SK-N-SH treated with all-trans-retinoic acid at 6 μM for 48 hours (cell line): ENCODE data around the gene CALN1.

Experiments used
- ATAC-seq: fragments of 200-7000 bp; cut with Tn5 transposase; 3 replicates; pipeline ENCODE4 v1.9.1; 2020; ENCODE audit warnings: mild to moderate bottlenecking, moderate library complexity
- ARNTL ChIP-seq: fragments of 450-650 bp; formaldehyde crosslinking; IDR thresholded peaks from 2 replicates; pipeline ENCODE4 v1.5.0; 2020; ENCODE audit warnings: low read depth, mild to moderate bottlenecking, moderate library complexity, borderline replicate concordance
- BACH2 ChIP-seq: fragments of 250-450 bp; sonication (Bioruptor Pico); IDR thresholded peaks from 2 replicates; pipeline ENCODE4 v1.9.0; 2021; ENCODE audit warnings: mild to moderate bottlenecking, borderline replicate concordance
- CREB5 ChIP-seq: fragments of 250-450 bp; sonication (Bioruptor Pico); IDR thresholded peaks from 2 replicates; pipeline ENCODE4 v1.5.1; 2020; ENCODE audit warnings: low read depth, mild to moderate bottlenecking, moderate library complexity
- CSDC2 ChIP-seq: fragments of 250-450 bp; sonication (Bioruptor Pico); IDR thresholded peaks from 2 replicates; pipeline ENCODE4 v1.5.0; 2020; ENCODE audit warnings: mild to moderate bottlenecking, moderate library complexity
- CSRNP3 ChIP-seq: fragments of 250-450 bp; sonication (Bioruptor Pico); IDR thresholded peaks from 2 replicates; pipeline ENCODE4 v1.5.1; 2021; ENCODE audit warnings: mild to moderate bottlenecking, moderate library complexity
- ESRRG ChIP-seq: fragments of 250-450 bp; sonication (Bioruptor Pico); IDR thresholded peaks from 2 replicates; pipeline ENCODE4 v1.6.1; 2021; ENCODE audit warnings: mild to moderate bottlenecking
- GLIS3 ChIP-seq: fragments of 250-450 bp; sonication (Bioruptor Pico); IDR thresholded peaks from 2 replicates; pipeline ENCODE4 v1.5.0; 2020; ENCODE audit warnings: mild to moderate bottlenecking, moderate library complexity
- ISL1 ChIP-seq: fragments of 250-450 bp; sonication (Bioruptor Pico); IDR thresholded peaks from 2 replicates; pipeline ENCODE4 v2.1.2; 2022; ENCODE audit warnings: mild to moderate bottlenecking, moderate library complexity
- OSR1 ChIP-seq: fragments of 250-450 bp; sonication (Bioruptor Pico); IDR thresholded peaks from 2 replicates; pipeline ENCODE4 v1.8.0; 2022; ENCODE audit warnings: moderate library complexity, mild to moderate bottlenecking, inconsistent platforms
- PATZ1 ChIP-seq: fragments of 250-450 bp; sonication (Bioruptor Pico); IDR thresholded peaks from 2 replicates; pipeline ENCODE4 v1.8.0; 2020; ENCODE audit warnings: mild to moderate bottlenecking, moderate library complexity, borderline replicate concordance
- POU6F1 ChIP-seq: fragments of 250-450 bp; sonication (Bioruptor Pico); IDR thresholded peaks from 2 replicates; pipeline ENCODE4 v1.8.0; 2021; ENCODE audit warnings: low read depth, mild to moderate bottlenecking, moderate library complexity, borderline replicate concordance
- PPARA ChIP-seq: fragments of 250-450 bp; sonication (Bioruptor Pico); IDR thresholded peaks from 2 replicates; pipeline ENCODE4 v1.5.0; 2020; ENCODE audit warnings: mild to moderate bottlenecking, borderline replicate concordance
- RARB ChIP-seq: fragments of 250-450 bp; sonication (Bioruptor Pico); IDR thresholded peaks from 2 replicates; pipeline ENCODE4 v1.8.0; 2021; ENCODE audit warnings: mild to moderate bottlenecking, moderate library complexity
- SNAI2 ChIP-seq: fragments of 250-450 bp; sonication (Bioruptor Pico); IDR thresholded peaks from 2 replicates; pipeline ENCODE4 v1.5.0; 2020; ENCODE audit warnings: mild to moderate bottlenecking, moderate library complexity
- TCF4 ChIP-seq: fragments of 250-450 bp; sonication (Bioruptor Pico); IDR thresholded peaks from 2 replicates; pipeline ENCODE4 v1.8.0; 2021; ENCODE audit warnings: mild to moderate bottlenecking, moderate library complexity, borderline replicate concordance
- TOX ChIP-seq: fragments of 250-450 bp; sonication (Bioruptor Pico); IDR thresholded peaks from 2 replicates; pipeline ENCODE4 v1.8.0; 2021; ENCODE audit warnings: mild to moderate bottlenecking, moderate library complexity, borderline replicate concordance
- ZC3H10 ChIP-seq: fragments of 250-450 bp; sonication (Bioruptor Pico); IDR thresholded peaks from 2 replicates; pipeline ENCODE4 v1.5.1; 2021; ENCODE audit warnings: mild to moderate bottlenecking, moderate library complexity
- ZFP3 ChIP-seq: fragments of 250-450 bp; sonication (Bioruptor Pico); IDR thresholded peaks from 2 replicates; pipeline ENCODE4 v1.5.0; 2020; ENCODE audit warnings: mild to moderate bottlenecking, moderate library complexity
- ZFP30 ChIP-seq: fragments of 450-650 bp; formaldehyde crosslinking; IDR thresholded peaks from 2 replicates; pipeline ENCODE4 v1.5.0; 2022; ENCODE audit warnings: mild to moderate bottlenecking, moderate library complexity
- ZNF565 ChIP-seq: fragments of 450-650 bp; formaldehyde crosslinking; conservative IDR thresholded peaks from 2 replicates; pipeline ENCODE4 v1.5.0; 2020; ENCODE audit warnings: low read depth, mild to moderate bottlenecking, moderate library complexity
- ZNF70 ChIP-seq: fragments of 450-650 bp; formaldehyde crosslinking; IDR thresholded peaks from 2 replicates; pipeline ENCODE4 v1.5.0; 2020; ENCODE audit warnings: mild to moderate bottlenecking, moderate library complexity
- ZNF8 ChIP-seq: fragments of 450-650 bp; formaldehyde crosslinking; IDR thresholded peaks from 2 replicates; pipeline ENCODE4 v1.5.0; 2020; ENCODE audit warnings: mild to moderate bottlenecking, moderate library complexity

CALN1 gene

GRCh38 chr7:72413886-72414285 is 1.7 kb upstream of the CALN1 start:
- ATAC-seq, result no peak
- TF ChIP-seq SNAI2 (CRISPR knock-in tag) (no peak), ZC3H10 (no peak), ESRRG (no peak), ARNTL (CRISPR knock-in tag) (no peak), CREB5 (CRISPR knock-in tag) (no peak), BACH2 (CRISPR knock-in tag) (no peak), ZFP30 (CRISPR knock-in tag) (no peak)
- TF ChIP-seq, all 23 proteins: peak for 0

- TF ChIP-seq ARNTL (CRISPR knock-in tag), result no peak
- no peak for TF ChIP-seq ZNF565 (CRISPR knock-in tag)
- no peak for TF ChIP-seq GLIS3 (CRISPR knock-in tag)
- TF ChIP-seq SNAI2 (CRISPR knock-in tag), result no peak
- no peak for TF ChIP-seq ISL1 (CRISPR knock-in tag)
- no peak for TF ChIP-seq ZC3H10
- TF ChIP-seq ZFP30 (CRISPR knock-in tag), result no peak
- TF ChIP-seq POU6F1 (CRISPR knock-in tag), result no peak
- TF ChIP-seq ZNF8 (CRISPR knock-in tag), result no peak
- no peak for TF ChIP-seq ZFP3 (CRISPR knock-in tag)
- no peak for ATAC-seq
These were observed 1.2 kb upstream of the CALN1 start for GRCh38 chr7:72413290-72413689.

GRCh38 chr7:72411419-72411818 is 719 bp downstream of the CALN1 start:
- no peak for TF ChIP-seq SNAI2 (CRISPR knock-in tag)
- no peak for TF ChIP-seq ISL1 (CRISPR knock-in tag)
- TF ChIP-seq RARB (CRISPR knock-in tag), result no peak
- no peak for TF ChIP-seq CREB5 (CRISPR knock-in tag)
- no peak for TF ChIP-seq ZFP3 (CRISPR knock-in tag)
- no peak for TF ChIP-seq TCF4 (CRISPR knock-in tag)
- no peak for TF ChIP-seq CSRNP3 (CRISPR knock-in tag)
- TF ChIP-seq PATZ1 (CRISPR knock-in tag), result no peak
- TF ChIP-seq CSDC2 (CRISPR knock-in tag), result no peak
- TF ChIP-seq OSR1, result no peak
- no peak for TF ChIP-seq ZFP30 (CRISPR knock-in tag)
- TF ChIP-seq TOX (CRISPR knock-in tag), result no peak

GRCh38 chr7:72409638-72410015 is 2.5 kb downstream of the CALN1 start:
- TF ChIP-seq ARNTL (CRISPR knock-in tag), result no peak
- no peak for TF ChIP-seq CREB5 (CRISPR knock-in tag)
- TF ChIP-seq ZFP30 (CRISPR knock-in tag), result no peak
- TF ChIP-seq ZNF565 (CRISPR knock-in tag), result no peak
- TF ChIP-seq PPARA (CRISPR knock-in tag), result no peak
- no peak for TF ChIP-seq RARB (CRISPR knock-in tag)
- no peak for TF ChIP-seq ISL1 (CRISPR knock-in tag)
- no peak for TF ChIP-seq SNAI2 (CRISPR knock-in tag)
- no peak for TF ChIP-seq ZNF70
- TF ChIP-seq PATZ1 (CRISPR knock-in tag), result no peak
- TF ChIP-seq TOX (CRISPR knock-in tag), result no peak
- no peak for TF ChIP-seq CSDC2 (CRISPR knock-in tag)
- no peak for TF ChIP-seq ZC3H10
- TF ChIP-seq BACH2 (CRISPR knock-in tag), result no peak
- no peak for TF ChIP-seq ESRRG
- no peak for TF ChIP-seq TCF4 (CRISPR knock-in tag)
- ATAC-seq, result no peak

More at GRCh38 chr7:72411419-72411818, 719 bp downstream of the CALN1 start:
- no peak for ATAC-seq
